Liver (tissue), 9 donors: Measurements from ENCODE around the gene EFNA2. TPM values are rescaled to one million over a fixed set of nuclear protein-coding genes. Genes with fewer than 3 reads are reported as not detected.

ENCODE experiments used
- DNase-seq: peaks from one replicate; pipeline ENCODE4 v3.0.0-alpha.2; 2017; ENCODE audit warnings: low spot score
- H3K27ac ChIP-seq, 2 donors: one replicate each; pipeline ENCODE4 v1.7.0; 2013; ENCODE audit warnings: inconsistent platforms in 2 of 2, low read length in 2 of 2, control low read depth in 1 of 2, low read depth in 1 of 2, mild to moderate bottlenecking in 1 of 2
- H3K27me3 ChIP-seq, 4 donors: one replicate each; pipeline versions ENCODE4 v1.6.1 to v1.7.0; 2013; ENCODE audit warnings: low read length in 3 of 4, inconsistent platforms in 1 of 4, mild to moderate bottlenecking in 1 of 4, moderate library complexity in 1 of 4; ENCODE audit not compliant: control insufficient read depth in 4 of 4, insufficient read depth in 4 of 4
- H3K36me3 ChIP-seq, 4 donors: one replicate each; pipeline versions ENCODE4 v1.6.1 to v1.7.0; 2013; ENCODE audit warnings: low read length in 3 of 4, mild to moderate bottlenecking in 3 of 4, low read depth in 1 of 4, moderate library complexity in 1 of 4; ENCODE audit not compliant: control insufficient read depth in 4 of 4, insufficient read depth in 3 of 4
- H3K4me1 ChIP-seq, 4 donors: one replicate each; pipeline versions ENCODE4 v1.6.1 to v1.7.0; 2013; ENCODE audit warnings: low read length in 3 of 4, mild to moderate bottlenecking in 3 of 4, moderate library complexity in 1 of 4; ENCODE audit not compliant: control insufficient read depth in 4 of 4, insufficient read depth in 4 of 4
- H3K4me3 ChIP-seq, 3 donors: one replicate each; pipeline versions ENCODE4 v1.6.1 to v1.7.0; 2013; ENCODE audit warnings: low read length in 3 of 3, control low read depth in 1 of 3, low read depth in 1 of 3, mild to moderate bottlenecking in 1 of 3
- H3K9ac ChIP-seq, 2 donors: one replicate each; pipeline ENCODE4 v1.7.0; 2013; ENCODE audit warnings: low read length in 2 of 2, mild to moderate bottlenecking in 2 of 2, moderate library complexity in 2 of 2, control low read depth in 1 of 2, low read depth in 1 of 2
- H3K9me3 ChIP-seq, 4 donors: one replicate each; pipeline versions ENCODE4 v1.6.1 to v1.7.0; 2013; ENCODE audit warnings: low read length in 3 of 4; ENCODE audit not compliant: control insufficient read depth in 4 of 4
- CTCF ChIP-seq: fragments of 150-350 bp; IDR thresholded peaks from 2 replicates; pipeline ENCODE4 v1.5.1; 2017; ENCODE audit warnings: improper control_type of control experiment, low read depth, low read length; ENCODE audit not compliant: missing input control
- EGR1 ChIP-seq, 2 donors: IDR thresholded peaks; 2 replicates each; pipeline ENCODE4 v1.6.1; 2016 to 2018; ENCODE audit warnings: antibody characterized with exemption in 2 of 2, low read depth in 2 of 2
- FOXA1 ChIP-seq: IDR thresholded peaks from 2 replicates; pipeline ENCODE4 v1.6.1; 2016; ENCODE audit warnings: antibody characterized with exemption
- GABPA ChIP-seq, 2 donors: IDR thresholded peaks in 1 of 2; conservative IDR thresholded peaks in 1 of 2; 2 replicates each; pipeline ENCODE4 v1.6.1; 2016; ENCODE audit warnings: antibody characterized with exemption in 2 of 2, mild to moderate bottlenecking in 1 of 2, moderate library complexity in 1 of 2
- HNF4A ChIP-seq, 2 donors: conservative IDR thresholded peaks; 2 replicates each; pipeline ENCODE4 v1.6.1; 2016; ENCODE audit warnings: antibody characterized with exemption in 2 of 2, mild to moderate bottlenecking in 2 of 2
- HNF4G ChIP-seq: IDR thresholded peaks from 2 replicates; pipeline ENCODE4 v1.6.1; 2016; ENCODE audit warnings: antibody characterized with exemption
- JUND ChIP-seq, 2 donors: IDR thresholded peaks; 2 replicates each; pipeline ENCODE4 v1.6.1; 2016; ENCODE audit warnings: antibody characterized with exemption in 2 of 2
- MAX ChIP-seq: IDR thresholded peaks from 2 replicates; pipeline ENCODE4 v1.6.1; 2016; ENCODE audit warnings: antibody characterized with exemption
- NR2F2 ChIP-seq: IDR thresholded peaks from 2 replicates; pipeline ENCODE4 v1.6.1; 2016; ENCODE audit warnings: antibody characterized with exemption
- RAD21 ChIP-seq, 2 donors: IDR thresholded peaks; 2 replicates each; pipeline ENCODE4 v1.6.1; 2016; ENCODE audit warnings: antibody characterized with exemption in 2 of 2, mild to moderate bottlenecking in 2 of 2
- RXRA ChIP-seq, 2 donors: IDR thresholded peaks; 2 replicates each; pipeline ENCODE4 v1.6.1; 2017 to 2018; ENCODE audit warnings: antibody characterized with exemption in 2 of 2, mild to moderate bottlenecking in 1 of 2
- SP1 ChIP-seq: IDR thresholded peaks from 2 replicates; pipeline ENCODE4 v1.6.1; 2018; ENCODE audit warnings: antibody characterized with exemption, mild to moderate bottlenecking
- WGBS: extraction: QIAGEN DNeasy Blood & Tissue Kit; methylation state at CpG from one replicate; pipeline ENCODE4 v1.1.7; 2013; 5-methylcytosine and 5-hydroxymethylcytosine counted together
- polyA plus RNA-seq, 2 donors: library from polyadenylated mRNA; stranded (reverse) in 1 of 2; unstranded in 1 of 2; fragments of 200-250 nt in 1 of 2; fragments of >200 nt in 1 of 2; fragmentation: Nextera tagmentation in 1 of 2; extraction: Ambion mirVana in 1 of 2; gene quantifications; one replicate each; pipeline versions ENCODE4 v1.2.1 to v1.2.3, GENCODE V29; 2013 to 2015
- total RNA-seq, 2 donors: library from RNA; depleted of rRNA; stranded (reverse); fragments of >200 nt; gene quantifications; one replicate each; pipeline ENCODE4 v1.2.3, GENCODE V29; 2014
- TF ChIP-seq, protein P1 (sequence below): IDR thresholded peaks from 2 replicates; pipeline ENCODE4 v1.6.1; 2016; ENCODE audit warnings: antibody characterized with exemption
- donor health status: healthy.
- donor health status: healthy.
- donor health status: healthy.
- donor health status: healthy.
- donor health status: healthy.

The EFNA2 gene
- total and polyA plus RNA-seq, 4 donors, result 0.98 to 9.8 (median 4.3) TPM

- peaks cover 29 to 75% (median 55%) of the 10 kb centered on the region in 4 donors for H3K4me1 ChIP-seq
- H3K27me3 ChIP-seq, result no peaks in the 10 kb centered on the region
- peak overlapping the region in 1 of 3 donors; percentile 4 for H3K4me3 ChIP-seq
- H3K9ac ChIP-seq, result peak overlapping the region; percentile 37 to 52
- DNase-seq, result no peak
- no peaks in the 10 kb centered on the region for H3K9me3 ChIP-seq
- H3K27ac ChIP-seq, result peak overlapping the region; percentile 82 to 97
- WGBS, result 11% methylated on average over 17 of the region's 17 CpGs
- peak in 1 of 2 donors; percentile 5 for TF ChIP-seq RAD21 (IDR thresholded peaks at IDR 0.05)
- TF ChIP-seq HNF4G, result peak; percentile 68
- peak; percentile 96 for TF ChIP-seq NR2F2
- TF ChIP-seq MAX, result peak; percentile 46
- TF ChIP-seq RXRA (IDR thresholded peaks at IDR 0.05), result peak; percentile 60 to 77
- peak; percentile 53 for TF ChIP-seq SP1
- TF ChIP-seq, protein P1, sequence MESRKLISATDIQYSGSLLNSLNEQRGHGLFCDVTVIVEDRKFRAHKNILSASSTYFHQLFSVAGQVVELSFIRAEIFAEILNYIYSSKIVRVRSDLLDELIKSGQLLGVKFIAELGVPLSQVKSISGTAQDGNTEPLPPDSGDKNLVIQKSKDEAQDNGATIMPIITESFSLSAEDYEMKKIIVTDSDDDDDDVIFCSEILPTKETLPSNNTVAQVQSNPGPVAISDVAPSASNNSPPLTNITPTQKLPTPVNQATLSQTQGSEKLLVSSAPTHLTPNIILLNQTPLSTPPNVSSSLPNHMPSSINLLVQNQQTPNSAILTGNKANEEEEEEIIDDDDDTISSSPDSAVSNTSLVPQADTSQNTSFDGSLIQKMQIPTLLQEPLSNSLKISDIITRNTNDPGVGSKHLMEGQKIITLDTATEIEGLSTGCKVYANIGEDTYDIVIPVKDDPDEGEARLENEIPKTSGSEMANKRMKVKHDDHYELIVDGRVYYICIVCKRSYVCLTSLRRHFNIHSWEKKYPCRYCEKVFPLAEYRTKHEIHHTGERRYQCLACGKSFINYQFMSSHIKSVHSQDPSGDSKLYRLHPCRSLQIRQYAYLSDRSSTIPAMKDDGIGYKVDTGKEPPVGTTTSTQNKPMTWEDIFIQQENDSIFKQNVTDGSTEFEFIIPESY, result no peak
- TF ChIP-seq EGR1 (IDR thresholded peaks at IDR 0.05; ENCODE audit: low read depth in 2 of 2), result peak in 1 of 2 donors; percentile 2
- no peak for TF ChIP-seq CTCF
- TF ChIP-seq GABPA (IDR thresholded peaks at IDR 0.05 in 1 of 2, conservative IDR thresholded peaks at IDR 0.05 in 1 of 2), result peak in 1 of 2 donors; percentile 76
- TF ChIP-seq HNF4A (conservative IDR thresholded peaks at IDR 0.05), result peak; percentile 80 to 84
- TF ChIP-seq FOXA1, result no peak
- TF ChIP-seq JUND (IDR thresholded peaks at IDR 0.05), result peak in 1 of 2 donors; percentile 36
- H3K36me3 ChIP-seq, result peaks cover 14 to 29% (median 21%) of the 10 kb centered on the region in 4 donors
These were observed 26.3 kb upstream of the EFNA2 start for GRCh38 chr19:1259206-1259875.

DNA sequence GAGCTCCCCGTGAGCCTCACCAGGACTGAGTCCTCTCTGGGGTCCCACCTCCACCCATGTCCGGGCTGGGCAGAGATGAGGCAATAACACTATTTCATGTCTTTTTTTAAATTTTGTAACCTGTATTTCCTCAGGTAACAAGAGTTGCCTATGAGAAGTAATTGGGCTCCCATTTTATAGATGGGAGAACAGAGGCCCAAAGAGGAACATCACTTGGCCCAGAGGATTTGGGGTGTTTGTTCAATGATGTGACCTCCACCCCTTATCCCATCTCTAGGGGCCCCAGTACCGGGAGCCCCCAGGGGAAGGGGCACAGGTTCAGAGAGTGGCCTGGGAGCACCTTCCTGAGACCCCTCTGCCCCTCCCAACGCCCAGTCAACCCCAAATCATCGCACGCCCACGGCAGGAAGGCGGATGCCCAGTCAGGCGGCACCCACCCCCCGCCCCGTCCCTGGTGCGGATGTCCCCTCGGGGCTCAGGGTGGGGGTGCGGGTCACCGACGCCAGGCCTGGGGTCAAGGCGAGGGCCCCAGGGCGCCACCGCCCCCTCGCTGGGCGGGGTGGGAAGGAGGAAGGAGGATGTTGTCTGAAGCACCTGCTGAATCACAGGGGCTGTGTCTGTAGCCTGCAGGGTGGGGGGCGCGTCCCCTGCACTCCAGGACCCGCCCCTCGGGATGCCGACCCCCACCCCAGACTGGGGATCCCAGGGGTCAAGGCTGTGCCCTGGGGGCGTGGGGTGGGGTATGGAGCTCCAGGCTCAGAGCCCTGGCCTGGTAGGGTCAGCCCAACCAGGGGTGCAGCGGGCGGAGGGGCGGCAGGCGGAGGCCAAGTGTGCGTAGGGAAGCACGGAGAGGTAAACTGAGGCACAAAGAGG, 25.6 kb upstream of the EFNA2 start:
- Histone ChIP-seq H3K9ac (peak overlapping the region; percentile 37 to 52), H3K27ac (peak overlapping the region; percentile 82 to 97), H3K27me3 (no peaks in the 10 kb centered on the region), H3K4me1 (peaks cover 22 to 69% (median 50%) of the 10 kb centered on the region in 4 donors), H3K9me3 (no peaks in the 10 kb centered on the region), H3K4me3 (no peak overlapping the region), H3K36me3 (peaks cover 8 to 22% (median 16%) of the 10 kb centered on the region in 4 donors)
- TF ChIP-seq EGR1 (IDR thresholded peaks at IDR 0.05; ENCODE audit: low read depth in 2 of 2), result no peak
- TF ChIP-seq MAX, result no peak
- no peak for TF ChIP-seq RXRA (IDR thresholded peaks at IDR 0.05)
- TF ChIP-seq NR2F2, result peak; percentile 48
- TF ChIP-seq FOXA1, result no peak
- no peak for TF ChIP-seq SP1
- WGBS, result 16% methylated on average over 33 of the region's 33 CpGs
- DNase-seq, result no peak
